MM.1S (cell line): Measurements from ENCODE around the gene RGS6.

Experiments
- DNase-seq: peaks from one replicate; pipeline ENCODE4 v3.0.0-alpha.2; 2015
- H2AFZ ChIP-seq: fragments of 300-600 bp; sonication (generic); 2 replicates; pipeline ENCODE4 v1.6.0; 2016; ENCODE audit warnings: antibody characterized with exemption, low read length
- H3F3A ChIP-seq: fragments of 300-600 bp; sonication (generic); 2 replicates; pipeline ENCODE4 v1.6.1; 2016; ENCODE audit warnings: mild to moderate bottlenecking, antibody characterized with exemption, low read length, moderate library complexity, mixed read lengths; ENCODE audit not compliant: insufficient read depth
- H3K27ac ChIP-seq: fragments of 300-600 bp; sonication (generic); 2 replicates; pipeline ENCODE4 v1.5.1; 2016; ENCODE audit warnings: mild to moderate bottlenecking, low read length
- H3K27me3 ChIP-seq: fragments of 300-600 bp; sonication (generic); replicated peaks from 2 replicates; pipeline ENCODE4 v1.6.0; 2016; ENCODE audit warnings: low read length; ENCODE audit not compliant: insufficient read depth
- H3K36me3 ChIP-seq: fragments of 300-600 bp; sonication (generic); replicated peaks from 2 replicates; pipeline ENCODE4 v1.6.1; 2016; ENCODE audit warnings: mild to moderate bottlenecking, low read length, mixed read lengths; ENCODE audit not compliant: insufficient read depth
- H3K4me1 ChIP-seq: fragments of 300-600 bp; sonication (generic); 2 replicates; pipeline ENCODE4 v1.6.1; 2016; ENCODE audit warnings: low read length, mixed read lengths
- H3K4me2 ChIP-seq: fragments of 300-600 bp; sonication (generic); 2 replicates; pipeline ENCODE4 v1.6.0; 2016; ENCODE audit warnings: low read depth, low read length
- H3K4me3 ChIP-seq: fragments of 300-600 bp; sonication (generic); 2 replicates; pipeline ENCODE4 v1.5.1; 2016; ENCODE audit warnings: low read length, mixed read lengths
- H3K79me2 ChIP-seq: fragments of 300-600 bp; sonication (generic); 2 replicates; pipeline ENCODE4 v1.6.1; 2016; ENCODE audit warnings: mixed run types, low read length, mixed read lengths
- H3K9ac ChIP-seq: fragments of 300-600 bp; sonication (generic); 2 replicates; pipeline ENCODE4 v1.6.1; 2016; ENCODE audit warnings: low read length, mixed read lengths
- H3K9me2 ChIP-seq: fragments of 300-600 bp; sonication (generic); replicated peaks from 2 replicates; pipeline ENCODE4 v1.6.1; 2016; ENCODE audit warnings: mild to moderate bottlenecking, low read length, mixed read lengths; ENCODE audit not compliant: insufficient read depth
- H3K9me3 ChIP-seq: fragments of 300-600 bp; sonication (generic); replicated peaks from 2 replicates; pipeline ENCODE4 v1.6.1; 2016; ENCODE audit warnings: mild to moderate bottlenecking, low read length, mixed read lengths; ENCODE audit not compliant: insufficient read depth
- H4K20me1 ChIP-seq: fragments of 300-600 bp; sonication (generic); 2 replicates; pipeline ENCODE4 v1.6.1; 2016; ENCODE audit warnings: mild to moderate bottlenecking, low read length, moderate library complexity, mixed read lengths; ENCODE audit not compliant: insufficient read depth
- CTCF ChIP-seq: fragments of 300-600 bp; sonication (generic); IDR thresholded peaks from 2 replicates; pipeline ENCODE4 v1.5.1; 2016; ENCODE audit warnings: antibody characterized with exemption, low read length, mixed read lengths
- EZH2 ChIP-seq: fragments of 300-600 bp; sonication (generic); optimal IDR thresholded peaks from 2 replicates; pipeline ENCODE3; 2017; ENCODE audit warnings: low read depth, mild to moderate bottlenecking, antibody characterized with exemption, low read length, mixed read lengths
- EZH2phosphoT487 ChIP-seq: fragments of 300-600 bp; sonication (generic); IDR thresholded peaks from 2 replicates; pipeline ENCODE4 v1.6.1; 2018; ENCODE audit warnings: antibody characterized with exemption, low read length

The RGS6 gene

GRCh38 chr14:72154645-72155378, 222.6 kb downstream of the RGS6 start:
- DNase-seq: no peak
- H3K9me2 ChIP-seq: no peaks in the 10 kb centered on the region
- no peak overlapping the region for H2AFZ ChIP-seq
- H3K9me3 ChIP-seq: no peaks in the 10 kb centered on the region
- H3K79me2 ChIP-seq: no peaks in the 10 kb centered on the region
- no peak overlapping the region for H3K4me2 ChIP-seq
- no peak for TF ChIP-seq EZH2phosphoT487
- H4K20me1 ChIP-seq: no peaks in the 10 kb centered on the region
- H3K36me3 ChIP-seq: no peaks in the 10 kb centered on the region
- H3F3A ChIP-seq: no peaks in the 10 kb centered on the region
- no peak overlapping the region for H3K9ac ChIP-seq
- no peak overlapping the region for H3K27ac ChIP-seq
- H3K4me3 ChIP-seq: no peak overlapping the region
- H3K27me3 ChIP-seq: no peaks in the 10 kb centered on the region
- H3K4me1 ChIP-seq: no peaks in the 10 kb centered on the region

GRCh38 chr14:72155379-72155993, 223.3 kb downstream of the RGS6 start:
- Histone ChIP-seq H3K9me2 (no peaks in the 10 kb centered on the region), H3K27me3 (no peaks in the 10 kb centered on the region), H2AFZ (no peak overlapping the region), H3K27ac (no peak overlapping the region), H3K79me2 (no peaks in the 10 kb centered on the region), H3F3A (no peaks in the 10 kb centered on the region), H3K4me1 (no peaks in the 10 kb centered on the region), H3K9me3 (no peaks in the 10 kb centered on the region), H3K4me3 (no peak overlapping the region), H3K4me2 (no peak overlapping the region), H3K9ac (no peak overlapping the region), H3K36me3 (no peaks in the 10 kb centered on the region), H4K20me1 (no peaks in the 10 kb centered on the region)
- no peak for DNase-seq
- no peak for TF ChIP-seq EZH2phosphoT487
- TF ChIP-seq EZH2: no peak
- no peak for TF ChIP-seq CTCF

- DNase-seq: no peak
- no peak for TF ChIP-seq EZH2phosphoT487
- no peak for TF ChIP-seq EZH2
- TF ChIP-seq CTCF: no peak
- no peaks in the 10 kb centered on the region for H3K9me2 ChIP-seq
- H3K9ac ChIP-seq: no peak overlapping the region
- H3K4me3 ChIP-seq: no peak overlapping the region
- no peaks in the 10 kb centered on the region for H3K36me3 ChIP-seq
- H3K4me1 ChIP-seq: no peaks in the 10 kb centered on the region
- H3K9me3 ChIP-seq: no peaks in the 10 kb centered on the region
- H3K27me3 ChIP-seq: no peaks in the 10 kb centered on the region
- no peak overlapping the region for H3K27ac ChIP-seq
- no peak overlapping the region for H2AFZ ChIP-seq
- H3K4me2 ChIP-seq: no peak overlapping the region
- no peaks in the 10 kb centered on the region for H3K79me2 ChIP-seq
- no peaks in the 10 kb centered on the region for H3F3A ChIP-seq
- H4K20me1 ChIP-seq: no peaks in the 10 kb centered on the region
Measured at GRCh38 chr14:72164420-72165228, 232.4 kb downstream of the RGS6 start.
